Vagina (tissue), 2 donors: ENCODE results near the gene MYOF.

Experiments
- CTCF ChIP-seq, 3 experiments: fragments of 450-650 bp in 2 of 3; fragments of 200-600 bp in 1 of 3; sonication (generic) in 1 of 3; IDR thresholded peaks; one replicate each; pipeline ENCODE4 v1.5.1; 2017 to 2019; ENCODE audit warnings: antibody characterized with exemption in 3 of 3, mild to moderate bottlenecking in 2 of 3, moderate library complexity in 2 of 3
- POLR2A ChIP-seq, 2 donors: fragments of 450-650 bp; IDR thresholded peaks; one replicate each; pipeline ENCODE4 v1.6.1; 2017; ENCODE audit warnings: antibody characterized with exemption in 2 of 2, mild to moderate bottlenecking in 2 of 2, moderate library complexity in 2 of 2

GRCh38 chr10:93469454-93469853 lies 12.7 kb downstream of the MYOF start:
- TF ChIP-seq CTCF (IDR thresholded peaks at IDR 0.05) (no peak), POLR2A (IDR thresholded peaks at IDR 0.05) (no peak)
